GM13976 (cell line): Measurements from ENCODE around the gene CELF5.

Source experiments
- DNase-seq: peaks from one replicate; pipeline ENCODE4 v3.0.0; 2012; ENCODE audit warnings: low spot score
- CTCF ChIP-seq: IDR thresholded peaks from 2 replicates; pipeline ENCODE4 v1.5.1; 2012; ENCODE audit warnings: borderline replicate concordance, mild to moderate bottlenecking; ENCODE audit not compliant: insufficient read depth; ENCODE audit errors: extremely low read depth, missing control alignments, control extremely low read depth
- in situ Hi-C: fragments of 300-500 bp; cut with MboI; formaldehyde crosslinking; loops from one replicate; pipeline ENCODE4 v1.12.0; 2022; ENCODE audit warnings: low sequenced_read_pairs, mixed read lengths, inconsistent platforms; ENCODE audit not compliant: unreplicated experiment

CELF5 gene

DNA sequence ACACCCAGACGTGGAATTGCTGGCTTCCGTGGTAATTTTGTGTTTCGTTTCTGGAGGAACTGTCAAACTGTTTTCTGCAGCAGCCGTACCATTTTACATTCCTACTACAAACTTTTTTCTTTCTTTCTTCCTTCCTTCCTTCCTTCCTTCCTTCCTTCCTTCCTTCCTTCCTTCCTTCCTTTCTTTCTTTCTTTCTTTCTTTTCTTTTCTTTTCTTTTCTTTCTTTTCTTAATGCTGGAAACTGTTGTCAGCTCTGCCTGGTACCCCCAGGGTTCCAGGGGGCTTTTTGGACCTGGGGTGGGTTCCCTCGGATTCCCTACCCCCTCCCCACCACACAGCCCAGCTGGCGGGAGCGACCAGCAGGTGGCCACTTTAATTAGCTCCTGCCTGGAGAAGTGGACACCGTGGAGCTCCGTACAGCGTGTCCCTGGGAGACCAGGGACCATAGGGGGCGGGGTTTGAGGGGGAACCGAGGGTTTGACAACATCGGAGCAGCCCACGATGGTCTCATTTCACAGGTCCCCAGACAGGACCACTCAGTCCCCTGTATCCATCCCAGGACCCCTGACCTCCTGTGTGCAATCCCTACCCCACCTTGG is 24.4 kb downstream of the CELF5 start:
- in situ Hi-C loops, result no loop called here
- DNase-seq, result no peak
- TF ChIP-seq CTCF, result no peak

GRCh38 chr19:3249408-3249807 is 24.9 kb downstream of the CELF5 start:
- DNase-seq, result no peak
- in situ Hi-C loops, result no loop called here
- no peak for TF ChIP-seq CTCF

- TF ChIP-seq CTCF, result peak; percentile 48
- DNase-seq, result peak; percentile 70
- in situ Hi-C loops, result no loop called here
Observed at GRCh38 chr19:3250675-3251074, 26.2 kb downstream of the CELF5 start.

- in situ Hi-C loops, result no loop called here
- no peak for TF ChIP-seq CTCF
- no peak for DNase-seq
Observed at GRCh38 chr19:3251229-3251628, 26.8 kb downstream of the CELF5 start.

- in situ Hi-C loops, result no loop called here
- no peak for TF ChIP-seq CTCF
- DNase-seq, result no peak
Observed at GRCh38 chr19:3252650-3253049, 28.2 kb downstream of the CELF5 start.

DNA sequence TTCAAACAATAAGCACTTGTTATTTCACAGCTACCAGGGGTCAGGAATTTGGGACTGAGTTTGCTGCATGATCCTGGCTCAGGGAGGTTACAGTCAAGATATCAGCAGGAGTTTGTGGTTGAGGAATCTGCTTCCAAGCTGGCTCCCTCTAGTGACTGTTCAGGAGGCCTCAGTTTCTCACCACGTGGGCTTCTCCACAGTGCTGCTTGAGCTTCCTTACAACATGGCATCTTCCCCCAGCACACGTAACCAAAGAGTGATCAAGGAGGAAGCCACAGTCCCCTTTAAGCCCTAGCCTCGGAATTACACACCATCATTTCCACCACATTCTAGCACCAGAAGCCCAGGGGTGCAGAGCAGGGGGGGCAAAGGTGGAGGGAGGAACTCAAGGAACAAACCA is 28.8 kb downstream of the CELF5 start:
- in situ Hi-C loops, result no loop called here
- no peak for TF ChIP-seq CTCF
- DNase-seq, result no peak
